ENCODE data around the gene LRGUK.

Gene LRGUK

GRCh38 chr7:134126966-134127848 is at the start of gene LRGUK:
TSS of gene LRGUK (plus strand) at chr7:134127340. CDS start at chr7:134127368, 28 bp downstream.
- DNase-seq, result peak; percentile 93

- peak; percentile 13 for DNase-seq
These were observed 49.6 kb upstream of the LRGUK start for GRCh38 chr7:134077560-134077959.

GRCh38 chr7:134078991-134079390 is 48.1 kb upstream of the LRGUK start:
- DNase-seq, result peak; percentile 54

GRCh38 chr7:134081695-134082094 is 45.4 kb upstream of the LRGUK start:
- no peak for DNase-seq

GRCh38 chr7:134083766-134084487 is 43.2 kb upstream of the LRGUK start:
- peak; percentile 21 for DNase-seq

GRCh38 chr7:134084488-134085144 is 42.5 kb upstream of the LRGUK start:
- no peak for DNase-seq

GRCh38 chr7:134085311-134085710 is 41.8 kb upstream of the LRGUK start:
- DNase-seq, result no peak

- no peak for DNase-seq
These were observed 40.0 kb upstream of the LRGUK start for GRCh38 chr7:134086998-134087735.

GRCh38 chr7:134088199-134088598 is 38.9 kb upstream of the LRGUK start:
- peak; percentile 9 for DNase-seq

GRCh38 chr7:134089446-134089845 is 37.7 kb upstream of the LRGUK start:
- peak; percentile 50 for DNase-seq

GRCh38 chr7:134098072-134098471 is 29.1 kb upstream of the LRGUK start:
- no peak for DNase-seq

- no peak for DNase-seq
These were observed 25.4 kb upstream of the LRGUK start for GRCh38 chr7:134101716-134102115.

GRCh38 chr7:134104166-134104565 is 23.0 kb upstream of the LRGUK start:
- no peak for DNase-seq

GRCh38 chr7:134105841-134106240 is 21.3 kb upstream of the LRGUK start:
- DNase-seq, result no peak

GRCh38 chr7:134108802-134109201 is 18.3 kb upstream of the LRGUK start:
- no peak for DNase-seq

- DNase-seq, result no peak
These were observed 13.5 kb upstream of the LRGUK start for GRCh38 chr7:134113655-134114054.

- no peak for DNase-seq
These were observed 12.1 kb upstream of the LRGUK start for GRCh38 chr7:134114992-134115391.

- no peak for DNase-seq
These were observed 6.7 kb upstream of the LRGUK start for GRCh38 chr7:134120405-134120804.

- no peak for DNase-seq
These were observed 5.5 kb upstream of the LRGUK start for GRCh38 chr7:134121632-134122139.

- no peak for DNase-seq
These were observed 4.2 kb upstream of the LRGUK start for GRCh38 chr7:134122980-134123379.

- DNase-seq, result no peak
These were observed 994 bp upstream of the LRGUK start for GRCh38 chr7:134126146-134126545.

- no peak for DNase-seq
These were observed 559 bp upstream of the LRGUK start for GRCh38 chr7:134126596-134126965.

- no peak for DNase-seq
These were observed 1.7 kb downstream of the LRGUK start for GRCh38 chr7:134128829-134129228.
